ENCODE data around the gene MT1B.
"Not testable (repeated sequence)": the region's sequence is repeated elsewhere in the genome, so short reads cannot be mapped to it uniquely, and the experiment has no call there.

The MT1B gene

DNA sequence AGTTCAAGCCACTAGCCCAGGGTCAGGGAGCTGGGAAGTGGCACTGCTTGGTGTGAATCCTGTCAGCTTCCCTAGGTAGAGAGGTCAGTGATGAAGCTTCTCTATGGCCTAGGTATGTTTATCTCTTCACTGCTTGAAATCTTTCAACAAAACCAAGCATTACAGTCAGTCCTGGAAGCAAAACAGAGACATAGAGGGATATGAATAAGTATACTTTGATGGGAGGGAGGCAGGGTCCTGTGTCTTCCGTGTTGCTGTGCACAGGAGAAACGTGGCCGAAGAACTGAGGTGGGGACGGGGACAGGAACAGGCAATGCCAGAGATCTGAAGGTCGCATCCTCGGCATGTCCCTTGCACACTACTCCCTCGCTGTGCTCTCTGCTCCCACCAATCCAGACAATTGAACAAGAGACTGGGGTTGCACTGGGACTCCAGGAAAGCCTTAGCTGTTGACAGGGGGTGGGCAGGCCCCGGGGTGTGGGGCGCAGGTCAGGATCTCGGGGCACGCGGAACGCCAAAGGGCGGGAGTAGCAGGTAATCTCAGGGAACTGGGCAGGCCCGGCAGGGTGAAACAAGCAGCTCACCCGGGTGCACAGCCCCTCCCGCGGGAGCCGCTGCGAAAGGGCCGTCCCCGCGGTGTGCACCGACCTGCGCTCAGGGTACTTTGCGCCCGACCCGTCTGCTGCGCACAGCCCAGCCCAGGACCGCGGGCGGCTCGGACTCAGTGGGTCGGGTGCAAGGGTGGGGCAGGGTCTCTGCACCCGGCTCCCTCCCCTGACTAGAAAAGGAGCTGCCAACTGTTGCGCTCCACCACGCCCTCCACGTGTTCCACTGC is 17.5 kb downstream of the MT1B start, which contains the start of gene MT1H:
Gene MT1H, plus strand, starts transcription at position 810 of the 835 bp plus-strand sequence. CDS start 71 bp downstream, outside the sequence.
- no peak for DNase-seq

DNA sequence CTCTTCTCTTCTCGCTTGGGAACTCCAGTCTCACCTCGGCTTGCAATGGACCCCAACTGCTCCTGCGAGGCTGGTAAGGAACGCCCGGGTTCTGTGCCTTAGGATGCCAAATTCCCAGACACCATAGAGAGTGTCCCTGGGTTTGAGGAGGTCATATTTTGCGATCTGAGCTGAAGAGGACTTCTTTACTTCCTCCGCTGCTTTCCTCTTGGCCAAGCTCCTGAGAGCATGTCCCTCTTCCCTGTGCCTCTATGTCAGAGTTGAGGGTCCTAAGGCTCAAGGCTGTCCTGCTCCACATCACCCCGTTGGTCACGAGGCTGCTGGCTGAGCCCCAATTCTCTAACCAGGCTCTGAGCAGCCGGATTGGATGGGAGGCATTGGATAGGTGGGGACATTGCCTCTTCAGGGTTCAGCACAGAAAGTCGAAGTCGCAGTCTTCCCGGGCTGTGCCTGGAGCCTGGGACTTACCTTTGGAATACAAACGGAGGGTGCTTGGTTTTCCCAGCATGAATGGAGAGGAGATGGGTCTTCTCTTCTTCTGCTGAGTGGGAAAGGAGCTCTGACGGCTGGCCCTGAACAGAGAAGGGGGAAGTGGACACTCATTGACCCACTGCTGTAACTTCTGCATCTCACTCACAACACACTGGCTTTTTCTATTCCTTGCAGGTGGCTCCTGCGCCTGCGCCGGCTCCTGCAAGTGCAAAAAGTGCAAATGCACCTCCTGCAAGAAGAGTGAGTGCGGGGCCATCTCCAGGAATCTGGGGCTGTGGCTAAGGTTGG is 18.3 kb downstream of the MT1B start:
- DNase-seq = peak in 1 of 2 donors; percentile 28

GRCh38 chr16:56670620-56670934 is 18.9 kb downstream of the MT1B start:
- no peak for DNase-seq

DNA sequence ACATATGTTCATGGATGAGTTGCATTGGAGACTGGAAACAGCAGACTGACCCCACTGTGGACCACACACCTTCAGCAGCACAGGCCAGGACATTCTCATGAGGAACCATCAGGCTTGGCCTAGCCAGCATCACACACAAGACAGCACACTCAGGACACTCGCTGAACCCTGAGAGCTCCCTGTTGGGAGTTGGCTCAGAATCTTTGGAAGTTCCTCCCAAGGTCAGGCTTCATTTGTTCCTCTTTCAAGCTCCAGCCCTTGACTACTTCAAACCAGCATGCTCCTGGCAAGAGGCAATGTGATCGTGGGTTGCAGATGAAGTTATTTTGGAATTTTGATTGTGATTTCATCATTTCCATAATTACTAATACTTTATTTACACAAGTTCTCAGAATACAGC is 20.0 kb downstream of the MT1B start:
- DNase-seq = peak; percentile 86 to 87

DNA sequence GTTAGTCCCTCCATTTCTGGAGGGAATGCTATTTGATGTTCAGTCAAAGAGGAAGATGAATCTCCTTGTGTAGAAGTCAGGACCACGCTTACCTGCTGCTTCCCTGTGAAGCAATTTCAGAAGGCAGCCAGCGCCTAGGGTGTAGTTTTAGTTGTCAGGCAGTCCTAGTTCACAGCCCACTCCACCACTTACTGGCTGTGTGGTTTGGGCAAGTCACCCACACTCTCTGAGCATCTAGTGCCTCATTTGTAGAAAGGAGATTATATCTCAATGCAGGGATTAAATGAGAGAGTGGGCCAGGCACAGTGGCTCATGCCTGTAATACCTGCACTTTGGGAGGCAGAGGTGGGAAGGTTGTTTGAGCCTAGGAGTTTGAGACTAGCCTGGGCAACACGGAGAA is 20.5 kb downstream of the MT1B start:
- DNase-seq = not testable (repeated sequence)

- DNase-seq = no peak
These were observed 21.3 kb downstream of the MT1B start for GRCh38 chr16:56672761-56673536.

GRCh38 chr16:56673921-56674320 is 22.2 kb downstream of the MT1B start:
- peak; percentile 33 to 53 for DNase-seq

- DNase-seq = not testable (repeated sequence)
These were observed 22.9 kb downstream of the MT1B start for GRCh38 chr16:56674570-56674969.

DNA sequence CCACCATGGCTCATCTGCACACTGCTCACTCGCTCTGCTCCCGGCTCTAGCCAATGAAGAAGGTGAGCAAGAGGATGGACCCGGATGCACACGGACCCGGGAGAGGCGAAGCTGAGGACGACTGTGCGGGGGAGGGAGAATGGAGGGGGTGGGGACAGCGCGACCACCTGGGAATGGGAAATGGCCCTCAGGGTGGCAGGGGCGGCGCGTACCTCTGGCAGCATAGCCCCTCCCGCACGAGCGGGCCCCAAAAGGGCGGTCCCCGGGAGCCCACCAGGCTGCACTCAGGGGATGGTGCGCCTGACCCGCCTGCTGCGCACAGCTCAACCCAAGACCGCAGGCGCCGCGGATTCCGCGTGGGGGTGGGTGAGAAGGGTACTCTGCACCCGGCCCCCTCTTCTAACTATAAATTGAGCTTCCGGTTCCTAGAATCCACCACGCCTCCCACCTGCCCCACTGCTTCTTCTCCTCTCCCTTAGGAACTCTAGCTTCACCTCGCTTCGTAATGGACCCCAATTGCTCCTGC is 24.1 kb downstream of the MT1B start:
- no peak for DNase-seq

GRCh38 chr16:56677474-56677873 is 25.8 kb downstream of the MT1B start:
- DNase-seq = no peak

DNA sequence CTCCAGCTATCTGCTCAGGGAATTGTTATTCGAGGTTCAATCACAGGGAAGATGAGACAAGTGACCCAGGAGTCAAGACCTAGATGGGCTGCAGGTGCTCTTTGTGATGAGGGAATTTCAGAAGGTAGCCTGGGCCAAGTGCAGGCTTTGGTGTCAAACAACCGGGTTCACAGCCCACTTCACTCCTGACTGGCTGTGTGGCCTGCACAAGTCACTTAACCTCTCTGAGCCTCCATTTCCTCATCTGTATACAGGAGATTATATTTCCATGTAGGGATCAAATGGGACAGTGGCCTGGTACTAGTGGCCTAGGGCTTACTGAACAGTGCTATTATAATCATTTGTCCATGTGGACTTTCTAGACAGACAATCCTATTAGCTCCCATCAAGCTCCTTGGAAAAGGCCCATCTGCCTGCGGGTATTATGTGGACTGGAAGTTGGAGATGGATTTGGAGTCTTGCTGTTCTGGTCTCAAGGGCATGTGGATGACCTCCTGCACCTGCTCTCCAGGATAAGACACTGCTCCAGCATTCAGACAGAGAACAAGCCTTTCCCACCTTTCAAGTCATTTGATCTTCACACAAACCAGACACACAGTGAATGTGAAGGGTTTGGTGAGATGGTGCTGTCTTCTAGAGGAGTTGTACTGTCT is 27.5 kb downstream of the MT1B start:
- DNase-seq = no peak

GRCh38 chr16:56679818-56680217 is 28.1 kb downstream of the MT1B start:
- no peak for DNase-seq

- peak; percentile 83 to 92 for DNase-seq
These were observed 30.4 kb downstream of the MT1B start, which contains the start of gene MT1X for GRCh38 chr16:56681939-56682702. TSS of gene MT1X (plus strand) at chr16:56682470. CDS start at chr16:56682541, 71 bp downstream.

GRCh38 chr16:56682703-56683397 is 31.2 kb downstream of the MT1B start:
- no peak for DNase-seq

GRCh38 chr16:56683424-56684172 is 31.9 kb downstream of the MT1B start:
- DNase-seq = no peak

DNA sequence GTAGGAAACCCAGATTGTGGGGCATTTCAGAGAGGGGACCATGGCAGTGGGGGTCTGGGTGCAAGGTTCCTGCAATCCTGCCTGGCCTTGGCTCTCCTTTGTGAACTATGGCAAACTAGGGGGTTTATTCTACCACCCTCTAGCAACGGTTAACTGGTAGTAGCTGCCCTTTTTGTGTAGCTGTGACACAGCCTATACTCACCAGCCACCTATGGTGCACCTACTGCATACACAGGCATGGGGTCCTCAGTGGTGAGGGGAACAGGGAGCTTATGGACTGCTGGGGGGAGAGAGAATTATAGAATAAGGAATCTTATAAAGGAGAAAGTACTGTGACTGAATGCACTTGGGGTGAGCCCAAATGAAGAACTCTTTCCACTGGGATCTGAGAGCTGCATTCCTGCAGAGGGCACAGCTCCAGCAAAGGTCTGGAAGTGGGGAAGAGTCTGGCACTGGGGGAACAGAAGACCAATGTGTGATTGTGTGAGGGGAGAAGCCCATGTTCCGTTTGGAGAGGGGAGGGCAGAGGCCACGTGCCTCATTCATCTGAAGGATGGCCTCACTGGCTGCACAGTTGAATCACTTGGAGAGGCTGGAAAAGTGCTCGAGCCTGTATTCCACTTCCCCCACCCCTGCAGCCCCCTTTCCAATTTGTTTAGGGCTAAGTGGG is 32.7 kb downstream of the MT1B start:
- no peak for DNase-seq

DNA sequence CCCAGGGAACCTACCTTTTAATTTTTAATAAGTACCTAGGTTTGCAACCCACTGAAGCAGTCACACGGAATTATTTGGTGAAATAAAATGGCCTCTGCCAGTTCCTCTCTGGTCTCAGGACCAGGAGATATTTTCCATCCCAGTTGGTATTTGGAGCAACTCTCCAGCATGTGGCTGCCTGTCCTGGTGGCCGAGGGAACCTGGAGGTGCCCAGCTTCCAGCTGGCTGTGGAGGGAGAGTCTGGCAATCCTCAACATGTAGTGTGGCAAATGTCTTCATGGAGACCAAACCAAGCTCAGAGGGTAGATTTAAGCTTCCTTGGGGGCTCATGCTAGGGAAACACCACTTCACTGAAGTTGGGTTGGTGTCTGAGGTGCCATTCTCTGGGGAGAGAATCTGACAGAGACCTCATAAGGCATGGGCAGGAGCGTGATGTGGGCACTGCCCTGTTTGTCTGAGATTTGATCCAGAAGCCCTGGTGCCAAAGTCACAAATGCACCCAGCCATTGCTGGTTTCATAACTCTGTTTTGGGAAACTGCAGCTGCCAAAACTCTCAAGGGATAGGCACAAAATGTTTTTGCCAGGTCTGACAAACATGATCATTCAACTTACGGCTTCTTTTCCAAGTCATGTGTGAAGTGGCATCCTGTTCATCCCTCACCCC is 33.4 kb downstream of the MT1B start:
- no peak for DNase-seq

GRCh38 chr16:56686758-56687157 is 35.1 kb downstream of the MT1B start:
- DNase-seq = no peak

- no peak for DNase-seq
These were observed 37.1 kb downstream of the MT1B start for GRCh38 chr16:56688762-56689161.
